SJCRH30 (cell line): ENCODE results near the gene OR2AP1. TPM values are rescaled to one million over a fixed set of nuclear protein-coding genes. Genes with fewer than 3 reads are reported as not detected.
"Not testable (repeated sequence)": the region's sequence is repeated elsewhere in the genome, so short reads cannot be mapped to it uniquely, and the experiment has no call there.

Experiments used
- DNase-seq, 2 experiments: peaks; one replicate each; pipeline ENCODE4 v3.0.0-alpha.2; 2015 to 2020
- H3K27ac ChIP-seq: fragments of 250-450 bp; sonication (Bioruptor Pico); 2 replicates; pipeline ENCODE4 v1.5.1; 2020; ENCODE audit warnings: mild to moderate bottlenecking, moderate library complexity
- H3K27me3 ChIP-seq: fragments of 250-450 bp; sonication (Bioruptor Pico); 2 replicates; pipeline ENCODE4 v1.5.1; 2020; ENCODE audit warnings: mild to moderate bottlenecking, moderate library complexity
- H3K36me3 ChIP-seq: fragments of 250-450 bp; sonication (Bioruptor Pico); 2 replicates; pipeline ENCODE4 v1.5.1; 2020; ENCODE audit warnings: mild to moderate bottlenecking, moderate library complexity
- H3K4me1 ChIP-seq: fragments of 250-450 bp; sonication (Bioruptor Pico); 2 replicates; pipeline ENCODE4 v1.5.1; 2020; ENCODE audit warnings: mild to moderate bottlenecking, moderate library complexity
- H3K4me3 ChIP-seq: fragments of 250-450 bp; sonication (Bioruptor Pico); 2 replicates; pipeline ENCODE4 v1.5.1; 2020; ENCODE audit warnings: mild to moderate bottlenecking, moderate library complexity
- H3K9me3 ChIP-seq: fragments of 250-450 bp; sonication (Bioruptor Pico); replicated peaks from 2 replicates; pipeline ENCODE4 v1.5.1; 2020; ENCODE audit warnings: mild to moderate bottlenecking, moderate library complexity
- total RNA-seq: library from RNA; depleted of rRNA; stranded (reverse); fragments of >200 nt; shearing (Covaris generic); gene quantifications from 2 replicates; pipeline ENCODE4 v1.2.3, GENCODE V29; 2014; rRNA removed

OR2AP1 gene
- not detected in 2 replicates for total RNA-seq

GRCh38 chr12:55572168-55572567 is at the start of gene OR2AP1:
TSS of gene OR2AP1 (plus strand) at chr12:55572468. CDS start at chr12:55574415, 1,947 bp downstream.
- no peaks in the 10 kb centered on the region for H3K36me3 ChIP-seq
- DNase-seq = no peak
- no peaks in the 10 kb centered on the region for H3K4me1 ChIP-seq
- H3K4me3 ChIP-seq = no peak within 1 kb of the TSS
- H3K27me3 ChIP-seq = no peaks in the 10 kb centered on the region
- H3K27ac ChIP-seq = no peak within 1 kb of the TSS
- H3K9me3 ChIP-seq = no peaks in the 10 kb centered on the region; the same call in 1 of the 2 replicates

GRCh38 chr12:55548235-55548634 is 24.0 kb upstream of the OR2AP1 start:
- not testable (repeated sequence) for H3K9me3 ChIP-seq, H3K4me3 ChIP-seq, H3K27ac ChIP-seq, DNase-seq, H3K36me3 ChIP-seq, H3K4me1 ChIP-seq, H3K27me3 ChIP-seq

- DNase-seq = no peak
- Histone ChIP-seq H3K4me3 (no peak overlapping the region), H3K27ac (no peak overlapping the region), H3K9me3 (no peaks in the 10 kb centered on the region), H3K4me1 (no peaks in the 10 kb centered on the region), H3K27me3 (no peaks in the 10 kb centered on the region), H3K36me3 (no peaks in the 10 kb centered on the region)
These were observed 23.5 kb upstream of the OR2AP1 start for GRCh38 chr12:55548756-55549155.

GRCh38 chr12:55549302-55549701 is 23.0 kb upstream of the OR2AP1 start, which contains the start of gene OR6C4:
TSS of gene OR6C4 (plus strand) at chr12:55549602. CDS start at chr12:55551227, 1,625 bp downstream.
- Histone ChIP-seq H3K27ac (no peak within 1 kb of the TSS), H3K4me3 (no peak within 1 kb of the TSS), H3K9me3 (no peaks in the 10 kb centered on the region), H3K4me1 (no peaks in the 10 kb centered on the region), H3K36me3 (no peaks in the 10 kb centered on the region), H3K27me3 (no peaks in the 10 kb centered on the region)
- DNase-seq = no peak

GRCh38 chr12:55554296-55554695 is 18.0 kb upstream of the OR2AP1 start:
- Histone ChIP-seq H3K4me1 (no peaks in the 10 kb centered on the region), H3K27ac (no peak overlapping the region), H3K9me3 (no peaks in the 10 kb centered on the region; the same call in 1 of the 2 replicates), H3K27me3 (no peaks in the 10 kb centered on the region), H3K36me3 (no peaks in the 10 kb centered on the region), H3K4me3 (no peak overlapping the region)
- DNase-seq = no peak

- H3K9me3 ChIP-seq, H3K36me3 ChIP-seq, DNase-seq, H3K27ac ChIP-seq, H3K4me3 ChIP-seq, H3K4me1 ChIP-seq, H3K27me3 ChIP-seq: not testable (repeated sequence)
These were observed 2.2 kb upstream of the OR2AP1 start for GRCh38 chr12:55570060-55570459.

GRCh38 chr12:55570689-55571088 is 1.6 kb upstream of the OR2AP1 start:
- not testable (repeated sequence) for DNase-seq, H3K9me3 ChIP-seq, H3K27me3 ChIP-seq, H3K4me1 ChIP-seq, H3K27ac ChIP-seq, H3K4me3 ChIP-seq, H3K36me3 ChIP-seq

GRCh38 chr12:55582066-55582465 is 9.8 kb downstream of the OR2AP1 start:
- H3K27ac ChIP-seq = no peak overlapping the region
- H3K27me3 ChIP-seq = no peaks in the 10 kb centered on the region
- H3K4me1 ChIP-seq = no peaks in the 10 kb centered on the region
- H3K4me3 ChIP-seq = no peak overlapping the region
- H3K36me3 ChIP-seq = no peaks in the 10 kb centered on the region
- DNase-seq = no peak
- H3K9me3 ChIP-seq = no peaks in the 10 kb centered on the region

GRCh38 chr12:55585817-55586216 is 13.5 kb downstream of the OR2AP1 start:
- H3K4me3 ChIP-seq = no peak overlapping the region
- no peak for DNase-seq
- H3K4me1 ChIP-seq = no peaks in the 10 kb centered on the region
- H3K36me3 ChIP-seq = no peaks in the 10 kb centered on the region
- H3K27ac ChIP-seq = no peak overlapping the region
- no peaks in the 10 kb centered on the region for H3K9me3 ChIP-seq
- H3K27me3 ChIP-seq = no peaks in the 10 kb centered on the region

- not testable (repeated sequence) for DNase-seq, H3K27ac ChIP-seq, H3K36me3 ChIP-seq, H3K27me3 ChIP-seq, H3K9me3 ChIP-seq, H3K4me3 ChIP-seq, H3K4me1 ChIP-seq
These were observed 17.9 kb downstream of the OR2AP1 start for GRCh38 chr12:55590152-55590551.

GRCh38 chr12:55607821-55608594 is 35.7 kb downstream of the OR2AP1 start:
- Histone ChIP-seq H3K27me3 (no peaks in the 10 kb centered on the region), H3K9me3 (no peaks in the 10 kb centered on the region), H3K36me3 (no peaks in the 10 kb centered on the region), H3K27ac (no peak overlapping the region), H3K4me1 (no peaks in the 10 kb centered on the region), H3K4me3 (no peak overlapping the region)
- DNase-seq = no peak

- Histone ChIP-seq H3K36me3 (no peaks in the 10 kb centered on the region), H3K9me3 (no peaks in the 10 kb centered on the region), H3K4me3 (no peak overlapping the region), H3K27ac (no peak overlapping the region), H3K27me3 (no peaks in the 10 kb centered on the region), H3K4me1 (no peaks in the 10 kb centered on the region)
- DNase-seq = no peak
These were observed 38.3 kb downstream of the OR2AP1 start for GRCh38 chr12:55610598-55610997.

GRCh38 chr12:55612646-55613045 is 40.4 kb downstream of the OR2AP1 start:
- H3K4me1 ChIP-seq = no peaks in the 10 kb centered on the region
- DNase-seq = no peak
- H3K4me3 ChIP-seq = no peak overlapping the region
- H3K27ac ChIP-seq = no peak overlapping the region
- H3K9me3 ChIP-seq = no peaks in the 10 kb centered on the region
- no peaks in the 10 kb centered on the region for H3K36me3 ChIP-seq
- no peaks in the 10 kb centered on the region for H3K27me3 ChIP-seq

- Histone ChIP-seq H3K36me3 (no peaks in the 10 kb centered on the region), H3K4me3 (no peak overlapping the region), H3K27me3 (no peaks in the 10 kb centered on the region), H3K4me1 (no peaks in the 10 kb centered on the region), H3K27ac (no peak overlapping the region), H3K9me3 (no peaks in the 10 kb centered on the region)
- no peak for DNase-seq
These were observed 42.5 kb downstream of the OR2AP1 start for GRCh38 chr12:55614764-55615163.

GRCh38 chr12:55619354-55620138 is 47.3 kb downstream of the OR2AP1 start:
- no peaks in the 10 kb centered on the region for H3K27me3 ChIP-seq
- H3K4me1 ChIP-seq = no peaks in the 10 kb centered on the region
- H3K36me3 ChIP-seq = no peaks in the 10 kb centered on the region
- peak; percentile 64 to 94 for DNase-seq
- no peak overlapping the region for H3K4me3 ChIP-seq
- H3K9me3 ChIP-seq = no peaks in the 10 kb centered on the region
- H3K27ac ChIP-seq = no peak overlapping the region
